HG03565 (cell line): ENCODE results near the gene KRT7.
"Not testable (repeated sequence)": the region's sequence is repeated elsewhere in the genome, so short reads cannot be mapped to it uniquely, and the experiment has no call there.

ENCODE experiments used
- ATAC-seq: cut with Tn5 transposase; IDR thresholded peaks from one replicate; pipeline ENCODE4 v1.9.1; 2021; ENCODE audit warnings: mild to moderate bottlenecking, moderate library complexity; ENCODE audit not compliant: unreplicated experiment

The KRT7 gene

DNA sequence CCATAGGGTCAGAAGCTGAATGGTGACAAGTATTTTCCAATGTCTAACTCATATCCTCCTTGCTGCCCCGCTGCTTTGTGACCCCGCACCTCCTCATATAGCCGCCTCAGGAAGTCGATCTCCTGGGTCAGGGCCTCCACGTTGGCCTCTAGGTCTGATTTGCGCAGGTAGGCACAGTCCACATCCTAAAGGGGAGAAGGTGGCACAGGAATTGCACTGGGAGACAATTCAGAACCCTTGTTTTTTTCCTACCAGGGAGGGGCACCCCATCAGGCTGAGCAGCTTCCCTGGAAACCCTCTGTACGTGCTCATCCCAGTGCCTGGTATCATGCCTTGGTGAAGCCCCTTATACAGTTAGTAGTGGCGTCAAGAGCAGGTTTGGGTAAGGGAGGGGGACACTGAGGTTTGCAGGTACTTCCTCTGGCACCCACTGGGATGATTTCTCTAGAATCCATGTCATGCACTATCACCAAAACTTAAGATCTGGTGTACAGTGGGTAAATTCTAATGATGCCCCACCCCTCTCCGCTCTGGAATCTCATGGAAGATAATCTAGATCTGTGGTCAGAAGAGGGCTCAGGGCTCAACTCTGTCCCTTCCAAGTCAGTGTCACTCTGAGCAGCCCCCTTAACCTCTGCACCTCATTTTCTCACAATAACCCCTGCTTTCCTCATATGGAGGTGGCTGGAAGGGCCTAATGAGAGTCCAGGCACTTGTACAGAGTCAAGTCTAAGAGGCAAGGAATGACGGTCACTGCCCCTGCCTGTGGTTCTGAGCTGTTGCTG lies 21.3 kb downstream of the KRT7 start:
- no peak for ATAC-seq

DNA sequence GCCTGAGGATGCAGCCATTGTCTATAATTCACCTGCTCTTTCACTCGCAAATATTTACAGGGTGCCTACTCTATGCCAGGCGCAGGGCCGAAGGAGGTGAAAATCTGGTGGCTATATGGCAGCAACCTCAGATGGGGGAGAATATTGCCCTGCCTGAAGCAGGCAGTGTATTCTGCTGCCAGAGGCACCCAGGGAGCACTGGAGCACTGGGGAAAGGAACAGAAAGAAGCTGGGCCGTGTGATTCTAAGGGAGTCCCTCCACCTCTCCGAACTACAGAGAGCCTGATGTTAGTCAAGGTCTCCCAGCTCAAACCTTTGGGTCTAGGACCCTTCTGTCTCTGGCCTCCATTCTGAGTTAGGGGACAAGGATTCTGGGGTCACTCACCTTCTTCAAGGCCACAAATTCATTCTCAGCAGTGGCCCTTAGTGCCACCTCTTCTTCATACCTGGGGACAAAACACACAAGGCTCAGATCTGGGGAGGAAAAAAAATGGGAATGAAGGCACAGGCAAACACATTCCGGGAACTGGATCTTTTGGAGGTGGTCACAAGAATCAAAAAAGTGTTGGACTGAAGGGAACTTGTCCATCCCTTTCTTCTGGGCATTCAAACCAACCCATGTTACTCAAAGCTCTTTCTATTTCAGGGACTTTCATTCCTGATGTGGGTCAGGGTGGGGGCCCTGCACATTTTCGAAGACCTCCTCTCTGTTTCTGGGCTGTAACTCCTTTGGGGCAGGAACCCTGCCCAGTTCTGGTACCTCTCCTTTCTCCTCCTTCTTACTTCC lies 22.1 kb downstream of the KRT7 start:
- no peak for ATAC-seq

GRCh38 chr12:52255926-52256583 lies 23.0 kb downstream of the KRT7 start:
- no peak for ATAC-seq

GRCh38 chr12:52256584-52256935 lies 23.5 kb downstream of the KRT7 start:
- no peak for ATAC-seq

DNA sequence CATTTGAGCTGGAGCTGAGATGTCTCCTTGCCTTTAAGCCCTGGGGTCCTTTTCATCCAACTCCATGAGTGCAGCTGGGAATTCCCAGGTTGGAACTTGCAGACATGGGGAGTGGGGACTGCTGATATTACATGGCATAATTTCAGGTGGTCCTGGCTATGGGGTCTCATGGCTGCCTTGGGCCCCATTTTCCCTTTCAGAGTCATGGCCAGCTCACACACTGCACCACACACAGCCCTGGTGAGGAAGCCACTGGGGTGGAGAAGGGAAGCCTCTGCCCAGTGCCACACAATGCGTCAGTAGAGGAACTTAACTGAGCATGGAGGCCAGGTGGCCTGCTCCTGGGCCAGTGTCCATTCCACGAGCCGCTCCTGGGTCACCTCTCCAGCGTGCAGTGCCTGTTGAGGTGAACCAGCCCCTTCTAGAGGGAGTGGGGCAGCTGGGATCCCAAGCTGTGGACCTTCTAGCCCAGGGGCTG lies 24.1 kb downstream of the KRT7 start:
- ATAC-seq, result no peak

- not testable (repeated sequence) for ATAC-seq
These were observed 24.9 kb downstream of the KRT7 start for GRCh38 chr12:52257922-52258321.

DNA sequence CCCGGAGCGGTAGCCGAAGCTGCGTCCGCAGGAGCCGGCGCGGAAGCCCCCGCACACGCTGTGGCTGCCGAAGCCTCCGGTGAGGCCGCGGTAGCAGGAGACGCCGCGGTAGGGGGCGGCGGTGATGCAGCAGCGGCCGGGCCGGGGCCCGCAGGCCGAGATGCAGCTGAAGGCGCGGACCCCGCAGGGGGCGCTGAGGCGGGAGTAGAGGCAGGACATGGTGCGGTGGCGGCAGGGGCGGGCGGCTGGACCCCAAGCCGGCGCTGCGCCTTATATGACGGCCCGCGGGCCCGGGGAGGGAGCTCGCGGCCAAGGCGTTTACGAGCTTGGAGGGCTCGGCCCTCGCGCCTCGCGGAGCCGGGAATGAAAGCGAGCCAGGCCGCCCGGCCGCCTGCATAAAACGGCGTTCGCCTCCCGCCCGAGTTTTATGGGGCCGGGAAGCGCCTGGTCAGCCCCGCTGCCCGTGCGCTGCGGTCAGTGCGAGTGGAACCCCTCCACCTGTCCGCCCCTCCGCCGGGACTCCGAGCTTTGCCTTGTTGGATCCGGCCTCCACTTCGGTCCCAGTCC lies 25.4 kb downstream of the KRT7 start:
- ATAC-seq, result no peak

GRCh38 chr12:52259657-52260243 lies 26.7 kb downstream of the KRT7 start:
- no peak for ATAC-seq

- ATAC-seq, result no peak
These were observed 27.5 kb downstream of the KRT7 start for GRCh38 chr12:52260361-52261207.

GRCh38 chr12:52261208-52261484 lies 28.1 kb downstream of the KRT7 start:
- no peak for ATAC-seq

DNA sequence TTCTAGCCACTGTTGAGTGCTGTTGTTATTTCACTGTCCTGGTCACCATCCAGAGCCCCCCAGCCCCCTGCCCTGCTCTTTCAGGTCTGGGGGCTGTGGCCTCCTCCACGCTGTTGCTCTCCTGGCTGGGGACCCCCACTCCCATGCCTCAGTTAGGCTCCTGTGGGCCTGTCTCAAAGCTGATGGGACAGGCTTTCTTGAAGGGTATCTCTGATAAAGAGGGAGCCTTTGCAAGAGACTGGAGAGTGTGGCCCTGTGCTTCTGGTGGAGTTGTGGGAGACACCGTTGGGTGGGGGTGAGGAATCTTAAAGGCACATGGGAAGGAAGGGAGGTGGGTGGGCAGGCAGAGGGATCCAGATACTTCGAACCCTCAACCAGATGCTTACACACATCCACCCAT lies 29.2 kb downstream of the KRT7 start:
- ATAC-seq, result no peak

- ATAC-seq, result no peak
These were observed 30.9 kb downstream of the KRT7 start for GRCh38 chr12:52263761-52264434.

DNA sequence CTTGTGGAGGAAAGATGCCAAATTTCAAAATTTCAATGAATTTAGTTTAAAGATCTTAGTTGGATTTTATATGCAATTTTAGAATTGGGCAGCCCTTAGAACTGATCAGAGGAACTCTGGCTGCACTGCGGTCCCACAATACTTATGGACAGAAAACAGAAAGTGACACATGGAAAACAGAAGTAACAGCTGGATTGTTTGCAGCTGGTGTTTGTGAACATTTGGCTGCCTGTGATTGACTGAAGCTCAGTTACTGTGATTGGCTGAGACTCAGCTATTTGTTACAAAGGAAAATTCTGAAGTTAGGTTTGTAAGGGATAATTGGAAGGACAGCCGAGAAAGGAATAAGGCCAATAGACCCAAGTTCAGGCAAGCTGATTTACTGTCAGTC lies 31.4 kb downstream of the KRT7 start:
- ATAC-seq, result no peak

DNA sequence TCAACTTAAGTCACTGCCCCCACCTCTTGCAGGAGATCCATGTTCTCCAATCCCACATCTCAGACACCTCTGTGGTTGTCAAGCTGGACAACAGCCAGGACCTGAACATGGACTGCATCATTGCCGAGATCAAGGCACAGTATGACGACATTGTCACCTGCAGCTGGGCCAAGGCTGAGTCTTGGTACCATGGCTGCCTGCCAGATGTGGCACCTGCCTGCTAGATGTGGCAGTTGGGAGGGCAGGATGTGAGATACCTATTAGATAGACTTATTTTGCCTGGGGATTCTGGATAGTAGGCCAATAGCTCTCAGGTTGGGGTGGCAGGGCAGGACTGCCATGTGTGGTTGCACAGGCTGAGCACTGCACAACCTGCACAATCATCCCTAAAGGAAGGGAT lies 33.5 kb downstream of the KRT7 start:
- no peak for ATAC-seq

DNA sequence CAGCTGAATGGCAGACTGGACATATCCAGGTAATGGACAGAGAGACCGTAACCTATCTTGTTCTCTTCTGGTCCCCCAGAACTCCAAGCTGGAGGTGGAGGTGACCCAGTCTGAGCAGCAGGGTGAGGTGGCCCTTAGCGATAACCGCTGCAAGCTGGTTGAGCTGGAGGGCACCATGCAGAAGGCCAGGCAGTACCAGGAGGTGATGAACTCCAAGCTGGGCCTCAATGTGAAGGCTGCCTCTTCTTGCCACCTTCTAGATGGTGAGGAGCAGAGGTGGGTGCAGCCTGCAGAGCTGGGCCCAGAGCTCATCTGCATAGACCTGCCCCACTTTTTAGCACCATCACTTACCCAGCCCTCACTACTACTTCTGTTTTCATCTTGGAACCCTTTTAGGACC lies 34.2 kb downstream of the KRT7 start:
- no peak for ATAC-seq

DNA sequence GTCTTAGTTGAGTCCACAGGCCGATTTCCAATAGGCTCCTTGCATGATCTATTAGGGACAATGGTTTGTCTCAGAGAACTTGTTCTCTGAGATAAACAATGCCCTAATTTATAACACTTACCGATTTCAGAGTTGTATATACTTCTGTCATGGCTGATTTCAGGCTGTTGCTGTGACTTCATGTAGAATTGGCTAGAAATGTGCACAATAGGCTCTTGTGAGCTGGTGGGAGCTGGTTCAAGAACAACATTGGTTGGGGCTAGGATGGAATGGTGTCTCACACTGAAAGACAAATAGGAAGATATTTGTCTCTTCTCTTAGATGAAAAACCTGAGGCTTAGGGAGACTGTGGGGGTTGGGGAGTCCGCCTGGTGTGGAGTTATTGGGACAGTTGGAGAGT lies 34.7 kb downstream of the KRT7 start:
- no peak for ATAC-seq

GRCh38 chr12:52268212-52268611 lies 35.2 kb downstream of the KRT7 start:
- ATAC-seq, result no peak

DNA sequence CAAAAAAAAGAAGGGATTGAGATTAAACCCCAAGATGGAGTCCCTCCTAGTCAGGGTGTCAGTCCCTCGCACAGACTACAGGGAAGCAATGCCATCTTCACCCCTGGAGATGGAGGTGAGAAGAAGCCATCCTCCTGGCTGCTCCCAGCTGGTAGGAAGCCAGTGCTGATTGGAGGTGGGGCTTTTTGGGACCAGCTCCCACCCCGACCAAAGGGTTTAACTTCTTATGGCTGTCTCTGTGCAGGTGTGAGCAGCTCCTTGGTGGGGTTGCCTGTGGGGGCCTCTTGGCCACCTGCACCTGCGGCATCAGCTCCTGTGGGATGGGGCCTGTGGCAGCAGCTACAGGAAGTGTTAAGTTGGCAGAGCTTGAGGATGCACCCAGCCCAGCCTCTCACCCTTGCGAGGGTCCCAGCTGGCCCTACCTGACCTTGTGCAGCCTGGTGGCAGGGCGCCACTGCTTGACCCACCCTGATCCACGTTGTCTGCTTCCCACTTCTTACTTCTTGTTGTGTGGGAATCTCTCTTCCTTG lies 37.6 kb downstream of the KRT7 start:
- no peak for ATAC-seq

DNA sequence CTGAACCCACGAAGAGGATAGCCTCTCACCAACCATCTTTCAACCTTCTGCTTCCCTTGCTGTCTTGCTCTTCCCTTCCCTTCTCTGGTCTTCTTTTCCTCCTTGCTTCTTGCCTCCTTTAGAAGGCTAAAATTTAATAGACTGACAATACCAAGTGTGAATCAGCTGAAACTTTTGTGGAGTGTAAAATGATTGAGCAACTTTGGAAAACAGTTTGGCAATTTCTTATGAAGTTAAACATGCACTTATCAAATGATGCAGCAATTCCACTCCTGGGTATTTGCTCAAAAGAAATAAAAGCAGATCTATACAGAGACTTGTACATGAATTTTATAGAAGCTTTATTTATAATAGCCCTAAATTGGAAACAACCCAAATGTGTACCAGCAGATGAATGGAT lies 38.1 kb downstream of the KRT7 start:
- ATAC-seq, result no peak
